ENCODE measurements around the gene ENTPD1. TPM values are rescaled to one million over a fixed set of nuclear protein-coding genes. Genes with fewer than 3 reads are reported as not detected.

Gene ENTPD1
- total RNA-seq, 1 experiment from 2014 or later, result not detected

DNA sequence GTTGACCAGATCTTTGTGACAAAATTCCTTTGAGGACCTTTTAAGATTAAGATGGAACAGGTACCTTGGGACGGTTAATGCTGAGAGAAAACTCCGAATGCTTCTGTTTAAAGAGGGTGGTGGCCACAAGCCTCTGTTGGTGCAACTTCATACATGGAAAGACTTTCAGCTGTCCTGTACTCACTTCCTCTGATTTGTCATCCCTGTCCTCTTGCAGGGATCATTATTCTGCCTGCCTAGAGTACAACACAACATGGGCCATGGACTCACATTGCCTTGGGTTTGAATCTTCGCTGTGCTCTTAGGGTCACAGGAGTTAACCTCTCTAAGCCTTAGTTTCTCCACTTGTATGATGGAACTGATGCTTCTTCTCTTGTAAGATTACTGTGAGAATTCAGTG, 75.1 kb downstream of the ENTPD1 start:
- no peak for DNase-seq (ENCODE audit: low spot score)

DNA sequence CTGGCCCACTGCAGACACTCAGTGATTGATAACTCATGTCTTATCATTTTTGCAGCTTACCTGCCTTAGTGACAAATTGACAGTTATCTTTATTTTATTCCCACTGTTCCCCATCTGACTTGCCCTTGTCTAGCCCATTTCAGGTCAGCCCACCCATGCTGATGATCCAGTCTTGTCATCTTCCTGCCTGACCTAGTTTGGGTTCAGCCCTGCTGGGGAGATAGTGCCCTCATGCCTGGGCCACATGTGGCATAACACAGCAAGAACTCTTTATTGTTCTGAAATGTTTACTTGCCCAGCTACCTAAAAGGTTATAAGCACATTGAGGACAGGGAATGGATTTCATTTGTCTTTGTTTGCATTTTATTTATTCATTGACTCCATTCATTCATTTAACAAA, 75.6 kb downstream of the ENTPD1 start:
- DNase-seq (ENCODE audit: low spot score), result no peak

DNA sequence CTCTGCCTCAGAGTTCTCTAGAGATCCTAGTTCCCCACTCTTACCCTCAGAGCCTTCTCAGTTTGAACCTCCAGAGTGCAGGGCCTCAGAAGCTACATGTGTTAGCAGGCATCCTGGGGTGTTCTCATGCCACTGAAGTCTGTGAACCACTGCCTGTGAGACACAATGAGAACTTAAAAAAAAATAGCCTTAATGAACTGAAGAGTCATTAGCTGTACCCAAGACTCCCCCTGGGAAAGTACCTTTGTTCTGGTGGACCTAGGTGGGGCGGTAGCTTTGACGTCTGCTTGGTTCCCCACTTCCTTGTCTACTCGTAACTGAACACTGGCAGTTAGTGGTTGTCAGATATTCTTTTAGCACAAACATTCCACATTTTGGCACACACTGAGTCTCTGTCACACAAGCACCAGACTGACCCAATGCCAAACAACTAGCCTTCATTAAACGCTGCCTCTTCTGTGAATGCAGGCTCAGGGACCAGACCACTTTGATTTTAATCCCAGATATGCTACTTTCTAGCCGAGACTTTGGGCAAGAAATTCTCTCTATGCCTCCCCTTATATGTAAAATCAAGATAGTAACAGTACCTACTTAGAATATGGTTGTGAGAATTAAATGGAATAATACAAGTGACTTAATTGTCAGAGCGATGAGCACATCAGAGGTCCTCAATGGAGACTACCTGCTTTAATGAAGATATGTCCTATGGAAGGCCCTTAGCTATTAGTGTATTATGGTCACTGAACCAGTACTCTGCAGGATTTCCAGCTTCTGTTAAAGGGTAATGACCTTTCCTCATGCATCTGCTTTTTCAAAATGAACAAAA, 76.5 kb downstream of the ENTPD1 start:
- no peak for DNase-seq (ENCODE audit: low spot score)

DNA sequence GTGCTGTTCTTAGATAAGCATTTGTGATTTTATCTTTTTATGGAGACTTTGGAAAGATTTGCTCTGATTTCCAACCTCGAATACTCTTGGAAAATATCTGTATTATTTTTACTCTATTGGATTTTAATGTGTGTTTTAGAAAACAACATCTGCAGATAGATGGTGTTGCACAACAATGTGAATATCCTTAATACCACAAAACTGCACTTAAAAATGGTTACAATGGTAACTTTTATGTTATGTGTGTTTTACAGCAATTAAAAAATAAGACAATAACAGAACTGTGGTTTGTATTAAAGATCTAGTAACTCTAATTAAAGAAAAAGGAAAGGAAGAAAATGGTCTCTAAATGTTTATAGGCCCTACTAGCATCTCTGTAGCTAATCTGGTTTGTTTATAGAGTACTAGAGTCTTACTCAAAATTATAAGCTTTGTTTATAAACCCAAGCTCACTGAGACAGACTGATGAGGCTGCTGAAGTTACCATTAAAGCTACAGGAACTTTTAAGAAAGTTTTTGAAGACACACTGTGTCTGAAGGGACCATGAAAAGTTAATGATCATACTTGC, 77.2 kb downstream of the ENTPD1 start:
- no peak for DNase-seq (ENCODE audit: low spot score)

DNA sequence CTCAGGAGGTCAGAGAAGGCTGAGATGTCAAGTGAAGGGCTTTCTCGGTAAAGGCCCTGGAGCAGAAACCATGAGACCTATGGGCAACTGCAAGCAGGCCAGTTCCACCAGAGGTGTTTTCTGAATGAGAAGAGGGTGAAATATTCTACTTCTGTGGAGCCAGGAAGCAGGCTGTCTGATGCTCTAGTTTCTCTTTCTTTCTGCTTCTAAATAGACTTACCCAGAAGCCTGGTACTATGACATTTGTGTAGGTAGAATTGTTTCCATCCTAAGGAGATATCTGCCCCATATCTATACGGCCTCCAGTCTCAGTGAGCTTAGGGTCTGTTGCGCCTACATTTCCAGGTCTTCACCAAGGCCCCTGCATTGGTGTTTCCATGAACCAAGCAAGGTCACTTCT, 78.4 kb downstream of the ENTPD1 start:
- DNase-seq (ENCODE audit: low spot score), result no peak

DNA sequence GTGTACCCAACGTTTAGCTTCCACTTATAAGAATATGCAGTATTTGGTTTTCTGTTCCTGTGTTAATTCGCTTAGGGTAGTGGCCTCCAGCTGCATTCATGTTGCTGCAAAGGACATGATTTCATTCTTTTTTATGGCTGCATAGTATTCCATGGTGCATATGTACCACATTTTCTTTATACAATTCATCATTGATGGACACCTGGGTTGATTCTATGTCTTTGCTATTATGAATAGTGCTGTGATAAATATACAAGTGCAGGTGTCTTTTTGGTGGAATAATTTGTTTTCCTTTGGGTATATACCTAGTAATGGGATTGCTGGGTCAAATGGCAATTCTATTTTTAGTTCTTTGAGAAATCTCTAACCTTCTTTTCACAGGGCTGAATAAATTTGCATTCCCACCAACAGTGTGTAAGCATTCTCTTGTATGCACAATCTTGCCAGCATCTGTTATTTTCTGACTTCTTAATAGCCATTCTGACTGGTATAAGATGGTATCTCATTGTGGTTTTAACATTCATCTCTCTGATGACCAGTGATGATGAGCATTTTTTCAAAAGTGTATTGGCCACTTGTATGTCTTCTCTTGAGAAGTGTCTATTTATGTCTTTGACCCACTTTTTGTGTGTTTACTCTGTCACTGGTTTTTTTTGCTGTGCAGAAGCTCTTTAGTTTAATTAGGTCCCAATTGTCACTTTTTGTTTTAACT, 79.3 kb downstream of the ENTPD1 start:
- DNase-seq (ENCODE audit: low spot score), result no peak

DNA sequence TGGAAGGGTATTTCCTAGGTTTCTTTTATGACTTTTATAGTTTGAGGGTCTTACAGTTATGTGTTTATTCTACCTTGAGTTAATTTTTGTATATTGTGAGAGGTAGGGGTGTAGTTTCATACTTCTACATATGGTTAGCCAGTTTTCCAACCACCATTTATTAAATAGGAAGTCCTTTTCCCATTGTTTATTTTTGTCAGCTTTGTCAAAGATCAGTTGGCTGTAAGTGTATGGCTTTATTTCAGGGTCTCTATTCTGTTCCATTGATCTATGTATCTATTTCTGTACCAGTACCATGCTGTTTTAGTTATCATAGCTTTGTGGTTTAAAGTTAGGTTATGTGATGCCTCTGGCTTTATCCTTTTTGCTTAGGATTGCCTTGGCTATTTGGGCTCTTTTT, 79.9 kb downstream of the ENTPD1 start:
- no peak for DNase-seq (ENCODE audit: low spot score)

DNA sequence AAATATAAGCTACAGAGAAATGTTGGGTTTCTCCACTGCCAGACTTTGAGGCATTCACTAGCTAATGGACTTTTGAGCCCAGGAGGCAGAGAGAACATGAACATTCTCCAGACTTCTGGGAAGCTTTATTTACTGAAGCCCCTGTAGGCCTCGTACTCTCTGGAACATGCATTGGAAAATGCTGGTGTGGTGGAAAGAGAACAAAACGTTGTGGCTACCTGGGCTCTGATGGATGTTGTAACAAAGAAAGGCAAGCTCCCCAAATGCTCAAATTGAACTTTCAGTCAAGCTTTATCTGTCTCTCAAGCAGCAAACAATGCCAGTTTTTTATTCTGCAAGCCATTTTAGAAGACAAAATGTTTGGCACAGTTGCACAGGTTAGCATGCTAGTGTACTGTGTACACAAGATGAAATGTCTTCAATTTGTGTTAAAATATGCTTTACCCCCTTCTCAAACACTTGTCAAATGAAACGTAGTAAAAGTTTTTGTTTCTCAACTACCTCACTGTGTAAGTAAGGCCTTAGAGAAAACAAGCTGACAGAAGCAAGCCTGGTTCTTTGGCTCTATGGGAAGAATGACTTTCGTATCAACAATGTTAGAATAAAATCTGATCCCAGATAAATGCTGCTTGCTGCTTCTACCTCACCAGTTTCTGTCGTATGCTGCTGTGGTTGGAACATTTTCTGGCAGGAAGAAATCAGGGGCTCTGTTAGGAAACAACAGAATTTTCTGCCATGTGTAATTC, 80.8 kb downstream of the ENTPD1 start:
- no peak for DNase-seq (ENCODE audit: low spot score)

DNA sequence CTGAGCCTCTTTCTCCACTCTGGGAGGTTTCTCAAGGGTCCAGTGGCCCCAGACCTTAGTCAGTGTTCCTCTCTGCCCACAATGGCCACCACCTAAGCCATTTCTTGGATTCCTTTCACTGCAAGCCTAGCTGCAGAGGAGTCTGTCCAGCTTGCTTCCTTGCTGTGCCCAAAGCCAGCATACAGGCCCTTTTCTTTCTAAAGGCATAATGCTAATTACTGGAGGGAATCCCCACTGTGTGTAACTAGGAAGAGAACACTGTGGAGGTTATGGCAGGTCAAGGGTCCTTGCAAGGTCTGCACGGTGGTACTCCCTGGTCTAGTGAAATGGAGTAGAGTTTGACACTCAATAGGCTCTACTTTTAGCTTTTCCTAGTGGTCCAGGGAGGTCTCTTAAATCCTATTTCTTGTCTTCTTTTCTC, 81.4 kb downstream of the ENTPD1 start:
- DNase-seq (ENCODE audit: low spot score), result no peak

DNA sequence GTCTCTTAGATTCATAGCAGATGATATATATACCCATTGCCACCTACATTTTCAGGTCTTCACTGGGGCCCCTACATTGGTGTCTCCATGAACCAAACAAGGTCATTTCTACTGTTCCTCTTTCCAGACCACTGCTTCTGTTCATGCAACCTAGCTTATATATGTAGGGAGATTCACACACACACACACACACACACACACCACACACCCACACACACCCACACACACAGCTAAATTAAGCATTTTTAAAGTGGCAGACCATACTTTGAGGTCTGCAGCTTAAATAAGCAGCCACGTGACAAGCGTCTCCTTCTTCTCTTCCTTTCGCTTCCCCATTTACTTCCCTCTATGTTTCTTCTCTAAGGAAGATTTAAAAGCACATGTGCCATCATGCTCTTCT, 81.8 kb downstream of the ENTPD1 start:
- no peak for DNase-seq (ENCODE audit: low spot score)

DNA sequence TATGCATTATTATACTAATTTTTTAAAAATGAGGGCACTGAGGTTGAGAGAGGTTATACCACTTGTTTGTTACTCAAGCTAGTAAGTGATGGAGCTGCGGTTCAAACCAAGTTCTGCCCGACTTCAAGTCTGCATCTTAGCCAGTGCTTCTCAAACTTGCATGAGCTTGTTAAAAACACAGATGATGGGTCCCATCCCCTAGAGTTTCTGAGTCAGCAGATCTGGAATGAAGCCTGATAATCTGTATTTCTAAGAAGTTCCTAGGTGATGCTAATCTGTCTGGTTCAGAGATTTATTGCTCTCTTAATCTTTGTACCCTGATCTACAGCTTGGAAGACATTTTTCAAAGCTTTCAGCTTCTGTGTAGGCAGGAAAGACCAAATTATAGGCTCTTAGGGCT, 84.2 kb downstream of the ENTPD1 start:
- no peak for DNase-seq (ENCODE audit: low spot score)

DNA sequence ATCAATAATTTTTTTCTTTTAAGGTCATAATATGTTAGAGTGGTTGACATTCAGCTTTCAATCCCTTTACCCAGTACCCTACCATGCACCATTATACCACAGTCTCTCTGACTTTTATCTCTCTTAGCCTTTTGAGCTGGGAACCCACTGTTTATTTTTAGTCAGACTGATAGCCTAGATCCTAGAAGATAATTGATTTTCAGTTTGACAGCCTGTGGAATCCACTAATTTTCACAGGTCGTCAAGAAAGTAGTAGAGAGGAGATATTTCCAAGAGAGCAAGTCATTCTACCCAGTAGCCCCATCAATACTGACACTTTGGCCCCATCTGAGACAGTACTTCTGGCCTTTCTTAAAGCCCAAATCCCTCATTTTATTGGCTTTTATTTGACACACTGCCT, 84.7 kb downstream of the ENTPD1 start:
- DNase-seq (ENCODE audit: low spot score), result no peak

DNA sequence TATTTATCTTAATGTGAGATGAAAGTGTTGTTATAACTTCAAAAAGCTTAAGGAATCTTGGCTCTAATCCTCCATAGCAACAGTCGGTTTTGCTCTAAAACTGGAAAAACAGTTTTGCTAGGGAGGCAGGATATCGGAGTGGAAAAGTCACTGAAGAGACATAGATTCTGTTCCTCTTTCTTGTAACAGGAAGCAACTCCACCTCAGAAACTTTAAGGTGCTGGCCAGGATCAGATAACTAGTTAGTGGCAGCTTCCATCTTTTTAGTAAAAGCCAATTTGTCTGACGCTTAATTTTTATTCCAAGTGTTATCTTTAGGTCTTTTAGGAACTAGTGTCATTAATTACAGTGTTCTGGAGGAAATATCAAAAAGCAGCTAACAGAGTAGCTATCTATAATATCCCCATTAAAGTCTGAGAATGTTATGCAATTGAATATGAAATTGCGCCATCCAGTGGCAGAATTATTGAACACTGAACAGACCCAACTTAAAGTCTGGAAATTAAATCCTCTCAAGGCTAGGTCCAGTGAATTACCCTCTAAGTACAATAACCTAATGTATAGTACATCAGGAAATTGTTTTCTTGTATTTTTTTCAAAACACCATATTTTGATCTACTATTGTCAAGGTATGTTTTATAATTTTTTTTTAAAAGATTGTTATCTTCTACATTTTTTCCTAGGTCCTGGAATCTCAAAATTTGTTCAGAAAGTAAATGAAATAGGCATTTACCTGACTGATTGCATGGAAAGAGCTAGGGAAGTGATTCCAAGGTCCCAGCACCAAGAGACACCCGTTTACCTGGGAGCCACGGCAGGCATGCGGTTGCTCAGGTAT, 85.9 kb downstream of the ENTPD1 start:
- DNase-seq (ENCODE audit: low spot score), result peak; percentile 88

DNA sequence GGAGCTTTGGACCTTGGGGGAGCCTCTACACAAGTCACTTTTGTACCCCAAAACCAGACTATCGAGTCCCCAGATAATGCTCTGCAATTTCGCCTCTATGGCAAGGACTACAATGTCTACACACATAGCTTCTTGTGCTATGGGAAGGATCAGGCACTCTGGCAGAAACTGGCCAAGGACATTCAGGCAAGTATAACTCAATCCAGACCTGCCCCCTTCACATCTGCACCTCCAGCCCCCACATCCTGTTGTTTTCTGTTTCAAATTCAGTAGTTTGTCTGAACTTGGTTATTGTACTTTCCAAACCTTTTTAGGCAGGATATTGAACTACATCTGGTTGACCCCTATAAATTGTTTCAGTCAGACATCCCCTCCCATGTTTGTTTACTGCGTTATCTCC, 89.4 kb downstream of the ENTPD1 start:
- no peak for DNase-seq (ENCODE audit: low spot score)

DNA sequence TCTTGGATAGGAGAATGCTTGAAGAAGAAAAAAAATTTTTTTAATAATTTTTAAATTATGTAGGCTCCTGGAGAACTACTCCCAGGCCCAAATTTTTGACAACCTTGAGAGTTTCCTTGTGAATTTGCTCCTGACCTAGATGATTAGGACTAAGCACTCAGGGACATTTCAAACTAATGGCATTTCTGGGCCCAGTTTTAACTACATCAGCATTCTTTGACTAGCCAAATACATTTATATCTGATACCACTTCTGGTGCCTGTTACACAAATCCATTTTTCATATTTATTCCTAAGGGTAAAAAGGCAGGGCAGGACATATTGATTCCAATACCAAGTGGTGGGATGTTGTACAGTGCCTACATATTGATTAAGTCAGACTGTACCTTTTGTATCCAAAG, 91.0 kb downstream of the ENTPD1 start:
- no peak for DNase-seq (ENCODE audit: low spot score)

DNA sequence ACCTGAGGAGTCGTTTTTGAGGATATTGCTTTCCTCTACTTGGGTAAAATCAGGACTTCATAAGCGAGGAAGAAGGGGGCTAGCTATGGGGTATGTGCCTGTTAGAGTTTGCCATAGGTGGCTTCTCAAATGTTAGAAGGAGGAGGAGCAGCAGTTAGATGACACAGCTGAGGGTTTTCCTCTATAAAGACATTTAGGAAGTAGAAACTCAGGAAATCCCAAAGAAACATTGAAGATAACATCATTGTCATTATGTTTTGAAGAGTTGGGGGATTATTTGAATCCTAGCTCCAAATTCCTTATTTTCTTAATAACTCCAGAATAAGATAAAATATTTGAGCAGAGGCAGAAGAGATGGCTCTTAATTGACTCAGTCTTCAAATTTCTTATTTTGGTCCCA, 92.9 kb downstream of the ENTPD1 start:
- DNase-seq (ENCODE audit: low spot score), result no peak

DNA sequence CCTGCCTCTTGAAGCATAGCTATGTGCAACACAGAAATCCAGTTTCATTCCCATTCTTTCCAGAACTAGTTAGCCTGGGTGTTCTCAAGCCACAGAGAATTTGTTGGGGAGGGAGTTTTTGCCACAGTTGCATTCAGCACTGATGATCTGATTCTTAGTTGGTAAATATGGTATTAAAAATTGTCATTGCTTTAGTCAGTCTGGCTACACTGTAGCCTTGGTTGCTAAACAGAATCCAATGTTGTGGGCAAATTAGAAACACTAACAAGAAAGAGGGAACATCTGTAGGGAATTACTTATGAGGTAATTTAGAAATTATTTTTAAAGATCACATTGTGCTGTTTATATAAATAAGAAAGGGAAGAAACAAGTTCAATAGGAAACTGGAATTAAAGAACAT, 94.8 kb downstream of the ENTPD1 start:
- DNase-seq (ENCODE audit: low spot score), result no peak

DNA sequence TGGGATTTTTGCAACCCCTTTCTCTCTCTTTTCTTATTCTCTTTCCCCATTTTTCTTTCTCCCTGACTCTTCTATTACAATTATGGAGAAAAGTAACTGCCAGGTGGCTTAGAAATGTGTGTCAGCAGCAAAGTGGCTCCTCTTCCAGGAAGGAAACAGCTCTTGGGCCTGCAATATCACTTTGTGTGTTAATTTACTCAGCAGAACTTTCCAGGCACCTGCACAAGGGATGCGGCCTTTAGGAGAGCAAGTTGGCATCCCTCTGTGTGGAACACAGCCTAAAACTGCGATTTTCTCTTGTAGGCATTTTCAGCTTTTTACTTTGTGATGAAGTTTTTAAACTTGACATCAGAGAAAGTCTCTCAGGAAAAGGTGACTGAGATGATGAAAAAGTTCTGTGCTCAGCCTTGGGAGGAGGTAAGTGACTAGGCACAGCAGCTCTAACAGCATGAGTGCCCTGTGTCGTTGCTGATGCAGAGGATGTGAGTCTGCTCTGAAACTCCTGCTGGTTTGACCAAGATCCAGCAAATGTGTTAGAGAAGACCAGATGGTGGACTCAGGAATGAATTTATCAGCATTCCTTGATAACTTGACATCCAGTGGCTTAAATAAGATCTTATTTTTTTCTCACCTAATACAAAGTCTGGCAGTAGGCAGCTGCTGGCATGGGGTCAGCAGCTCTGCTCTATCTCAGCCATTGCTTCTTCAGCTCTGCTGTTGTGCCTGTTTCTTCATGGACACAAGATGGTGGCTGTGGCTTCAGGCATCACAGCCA, 104.4 kb downstream of the ENTPD1 start:
- no peak for DNase-seq (ENCODE audit: low spot score)

DNA sequence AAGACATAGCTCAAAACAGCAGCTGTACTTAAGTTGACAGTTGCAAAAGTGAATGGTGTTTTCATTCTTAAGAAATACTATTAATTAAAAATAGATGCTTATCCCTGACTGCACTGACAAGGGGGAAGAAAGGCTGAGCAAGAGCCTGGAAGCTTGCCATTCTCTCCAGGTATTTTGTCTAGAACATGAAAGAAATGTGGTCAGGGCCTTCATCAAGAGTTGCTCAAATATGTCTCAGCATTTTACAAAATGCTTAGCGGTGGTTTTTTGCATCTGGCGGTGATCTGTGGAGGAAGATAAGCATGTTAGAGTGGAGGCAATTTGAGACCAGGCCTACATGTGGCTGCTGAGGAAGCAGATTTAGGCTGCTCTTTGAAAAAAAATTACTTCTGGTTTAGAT, 105.4 kb downstream of the ENTPD1 start:
- no peak for DNase-seq (ENCODE audit: low spot score)

All from HT-29 (cell line).